CD4-positive, CD25-positive, alpha-beta regulatory T cell (primary cell): ENCODE measurements around the gene ANKRD11. TPM values are rescaled to one million over a fixed set of nuclear protein-coding genes. Genes with fewer than 3 reads are reported as not detected.
"Not testable (repeated sequence)": the region's sequence is repeated elsewhere in the genome, so short reads cannot be mapped to it uniquely, and the experiment has no call there.

Source experiments
- ATAC-seq, 2 donors: fragments of 150-1000 bp; cut with Tn5 transposase; one replicate each; pipeline ENCODE4 v1.10.0; 2021; ENCODE audit warnings: low read depth in 2 of 2, moderate number of reproducible peaks in 2 of 2, moderate library complexity in 1 of 2
- DNase-seq, 3 donors: peaks; one replicate each; pipeline versions ENCODE4 v3.0.0 to v3.0.0-alpha.2; 2012 to 2022; ENCODE audit warnings: mixed read lengths in 1 of 3
- H3K27ac ChIP-seq: one replicate; pipeline ENCODE4 v1.7.0; 2013; ENCODE audit warnings: mild to moderate bottlenecking, low read length; ENCODE audit not compliant: insufficient read depth, poor library complexity, severe bottlenecking
- H3K27me3 ChIP-seq: one replicate; pipeline ENCODE4 v1.7.0; 2013; ENCODE audit warnings: low read length; ENCODE audit not compliant: control insufficient read depth, insufficient read depth
- H3K36me3 ChIP-seq: one replicate; pipeline ENCODE4 v1.7.0; 2013; ENCODE audit warnings: mild to moderate bottlenecking, low read length, moderate library complexity; ENCODE audit not compliant: control insufficient read depth, insufficient read depth
- H3K4me1 ChIP-seq: 2 replicates; pipeline ENCODE4 v1.7.0; 2013; ENCODE audit warnings: mild to moderate bottlenecking, low read length; ENCODE audit not compliant: insufficient read depth, control insufficient read depth, poor library complexity, severe bottlenecking
- H3K4me3 ChIP-seq: one replicate; pipeline ENCODE4 v1.7.0; 2013; ENCODE audit warnings: low read depth, mild to moderate bottlenecking, low read length, moderate library complexity
- H3K9me3 ChIP-seq, 2 experiments: 1 replicate in 1 of 2; 2 replicates in 1 of 2; pipeline ENCODE4 v1.7.0; 2013; ENCODE audit warnings: low read length in 2 of 2, mild to moderate bottlenecking in 1 of 2, moderate library complexity in 1 of 2; ENCODE audit not compliant: control insufficient read depth in 2 of 2
- H3K27ac Mint-ChIP-seq, 3 donors: one replicate each; pipeline ENCODE4 v1.8.0; 2020 to 2022; ENCODE audit warnings: mild to moderate bottlenecking in 3 of 3, mixed read lengths in 3 of 3, moderate library complexity in 2 of 3
- H3K27me3 Mint-ChIP-seq: one replicate; pipeline ENCODE4 v1.8.0; 2022; ENCODE audit warnings: mild to moderate bottlenecking, mixed read lengths
- H3K36me3 Mint-ChIP-seq: one replicate; pipeline ENCODE4 v1.8.0; 2020; ENCODE audit warnings: mixed read lengths
- H3K4me1 Mint-ChIP-seq, 4 donors: one replicate each; pipeline ENCODE4 v1.8.0; 2020 to 2022; ENCODE audit warnings: mixed read lengths in 4 of 4, mild to moderate bottlenecking in 1 of 4
- H3K4me3 Mint-ChIP-seq, 4 donors: one replicate each; pipeline ENCODE4 v1.8.0; 2020 to 2022; ENCODE audit warnings: mild to moderate bottlenecking in 4 of 4, mixed read lengths in 4 of 4, moderate library complexity in 3 of 4
- H3K9me3 Mint-ChIP-seq, 7 donors: one replicate each; pipeline ENCODE4 v1.8.0; 2020 to 2022; ENCODE audit warnings: mixed read lengths in 7 of 7, mild to moderate bottlenecking in 3 of 7, moderate library complexity in 2 of 7
- polyA plus RNA-seq, 4 donors: library from polyadenylated mRNA; unstranded; fragments of 300-500 nt; fragmentation: Illumina TruSeq; gene quantifications; one replicate each; pipeline ENCODE4 v1.2.3, GENCODE V29; 2021
- total RNA-seq: library from RNA; stranded (reverse); gene quantifications from one replicate; pipeline ENCODE4 v1.2.3, GENCODE V29; 2022

ANKRD11 gene
- total and polyA plus RNA-seq, 5 donors from 2014 or later: 8.7 to 323 (median 18.6) TPM

DNA sequence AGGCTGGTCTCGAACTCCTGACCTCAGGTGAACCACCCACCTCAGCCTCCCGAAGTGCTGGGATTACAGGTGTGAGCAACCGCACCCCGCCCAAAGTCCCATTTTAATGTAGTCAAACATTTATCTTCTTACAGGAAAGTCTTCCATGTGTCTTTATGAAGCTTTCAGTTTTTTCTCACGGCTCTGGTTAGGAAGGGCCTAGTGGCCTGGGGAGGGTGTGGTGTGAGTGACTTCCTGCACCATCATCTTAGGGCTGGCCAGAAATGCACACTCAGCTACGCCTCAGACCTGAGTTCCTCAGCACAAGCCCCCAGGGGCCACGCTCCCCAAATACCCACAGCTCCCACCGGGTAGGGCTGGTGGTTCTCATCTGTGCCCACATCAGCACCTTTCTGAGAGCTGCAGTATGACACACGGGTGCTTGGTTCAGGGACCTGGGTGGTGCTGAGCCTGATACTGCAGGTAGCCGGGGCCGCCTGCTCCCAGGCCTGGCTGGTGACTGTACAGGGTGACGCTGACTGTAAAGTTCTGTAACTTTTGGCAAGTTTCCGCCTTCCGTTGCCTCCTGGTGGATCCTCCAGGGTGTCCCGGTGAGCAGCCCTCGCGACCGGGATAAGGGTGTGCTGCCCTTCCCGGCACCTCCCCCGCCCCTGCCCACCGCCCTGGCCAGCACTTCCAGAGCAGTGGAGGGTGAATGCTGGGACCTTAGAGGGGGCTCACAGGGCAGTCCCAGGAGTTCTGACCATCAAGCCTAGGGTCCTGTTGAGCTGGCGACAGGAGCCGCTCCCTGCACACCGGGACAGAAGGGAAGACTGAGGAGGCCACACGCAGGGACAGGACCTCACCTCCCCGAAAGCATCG, 220.3 kb downstream of the ANKRD11 start:
- Histone ChIP-seq H3K4me1 (no peaks in the 10 kb centered on the region), H3K27me3 (no peaks in the 10 kb centered on the region), H3K9me3 (no peaks in the 10 kb centered on the region), H3K27ac (no peak overlapping the region), H3K4me3 (no peak overlapping the region), H3K36me3 (peaks cover 70% of the 10 kb centered on the region)
- DNase-seq: no peak
- peaks cover 0 to 4% (median 0%) of the 10 kb centered on the region in 7 donors for H3K9me3 Mint-ChIP-seq
- ATAC-seq: no peak
- no peak overlapping the region for H3K4me3 Mint-ChIP-seq
- H3K36me3 Mint-ChIP-seq: peaks cover 29% of the 10 kb centered on the region
- H3K27me3 Mint-ChIP-seq: no peaks in the 10 kb centered on the region
- H3K27ac Mint-ChIP-seq: no peak overlapping the region
- peaks cover 0 to 3% (median under 1%) of the 10 kb centered on the region in 4 donors for H3K4me1 Mint-ChIP-seq

DNA sequence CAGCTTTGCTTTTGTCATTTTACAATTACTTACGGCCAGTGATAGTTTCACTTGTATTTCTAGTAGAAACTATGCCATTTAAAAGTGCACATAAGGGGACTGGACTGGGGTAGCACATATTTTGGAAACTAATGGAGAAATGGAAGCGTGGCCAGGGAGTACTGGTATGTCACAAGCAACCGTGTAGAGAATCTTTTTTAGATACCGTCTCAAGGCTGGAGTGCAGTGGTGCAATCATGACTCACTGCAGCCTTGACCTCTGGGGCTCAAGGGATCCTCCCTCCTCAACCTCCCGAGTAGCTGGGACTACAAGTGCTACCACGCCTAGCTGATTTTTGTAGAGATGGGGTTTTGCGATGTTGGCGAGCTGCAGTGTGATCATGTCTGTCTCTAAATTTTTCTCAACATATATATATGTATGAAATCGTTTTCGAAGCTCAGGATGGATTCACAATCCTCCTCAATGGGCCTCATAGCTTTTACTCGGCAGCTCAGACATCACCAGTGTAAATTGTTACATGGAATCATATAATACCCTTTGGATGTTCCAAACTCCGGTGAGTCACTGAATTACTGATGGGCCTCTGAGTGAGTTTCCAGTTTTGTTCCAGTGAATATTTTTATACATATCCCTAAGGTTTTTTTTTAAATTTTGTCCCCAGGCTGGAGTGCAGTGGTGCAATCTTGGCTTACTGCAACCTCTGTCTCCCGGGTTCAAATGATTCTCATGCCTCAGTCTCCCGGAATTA, 221.2 kb downstream of the ANKRD11 start:
- H3K4me1 ChIP-seq: no peaks in the 10 kb centered on the region
- Mint-ChIP-seq H3K4me1 (peaks cover 0 to 3% (median under 1%) of the 10 kb centered on the region in 4 donors), H3K27me3 (no peaks in the 10 kb centered on the region), H3K9me3 (peaks cover 0 to 5% (median 0%) of the 10 kb centered on the region in 7 donors), H3K27ac (no peak overlapping the region), H3K36me3 (peaks cover 29% of the 10 kb centered on the region), H3K4me3 (no peak overlapping the region)
- no peak overlapping the region for H3K4me3 ChIP-seq
- ATAC-seq (no peak), DNase-seq (no peak)
- H3K27me3 ChIP-seq: no peaks in the 10 kb centered on the region
- H3K27ac ChIP-seq: no peak overlapping the region
- H3K9me3 ChIP-seq: no peaks in the 10 kb centered on the region
- peaks cover 61% of the 10 kb centered on the region for H3K36me3 ChIP-seq

DNA sequence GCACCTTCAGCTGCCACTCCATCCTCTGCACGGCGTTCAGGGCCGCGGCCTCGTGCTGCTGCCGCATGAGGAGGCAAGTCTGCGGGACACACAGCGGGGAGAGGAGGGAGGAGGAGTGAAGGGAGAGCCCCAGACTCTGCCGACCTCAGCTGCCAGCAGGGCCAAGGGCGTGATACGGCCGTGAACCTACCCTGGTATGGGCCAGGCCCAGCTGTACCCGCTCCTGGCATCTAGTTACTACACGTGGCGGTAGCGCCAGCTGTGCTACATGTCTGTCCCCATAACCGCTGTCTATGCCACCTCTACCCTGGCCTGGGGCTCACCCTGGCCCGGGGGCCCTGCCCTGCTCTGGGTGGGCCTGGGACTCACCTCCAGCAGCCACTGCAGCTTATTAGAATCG, 221.8 kb downstream of the ANKRD11 start:
- peaks cover 56% of the 10 kb centered on the region for H3K36me3 ChIP-seq
- H3K27me3 ChIP-seq: no peaks in the 10 kb centered on the region
- H3K9me3 Mint-ChIP-seq: peaks cover 0 to 5% (median 0%) of the 10 kb centered on the region in 7 donors
- ATAC-seq (no peak), DNase-seq (no peak)
- H3K36me3 Mint-ChIP-seq: peaks cover 26% of the 10 kb centered on the region
- peaks cover 0 to 2% (median under 1%) of the 10 kb centered on the region in 4 donors for H3K4me1 Mint-ChIP-seq
- H3K27ac ChIP-seq: no peak overlapping the region
- H3K4me1 ChIP-seq: no peaks in the 10 kb centered on the region
- H3K27me3 Mint-ChIP-seq: no peaks in the 10 kb centered on the region
- H3K4me3 Mint-ChIP-seq: no peak overlapping the region
- no peaks in the 10 kb centered on the region for H3K9me3 ChIP-seq
- no peak overlapping the region for H3K4me3 ChIP-seq
- no peak overlapping the region for H3K27ac Mint-ChIP-seq

DNA sequence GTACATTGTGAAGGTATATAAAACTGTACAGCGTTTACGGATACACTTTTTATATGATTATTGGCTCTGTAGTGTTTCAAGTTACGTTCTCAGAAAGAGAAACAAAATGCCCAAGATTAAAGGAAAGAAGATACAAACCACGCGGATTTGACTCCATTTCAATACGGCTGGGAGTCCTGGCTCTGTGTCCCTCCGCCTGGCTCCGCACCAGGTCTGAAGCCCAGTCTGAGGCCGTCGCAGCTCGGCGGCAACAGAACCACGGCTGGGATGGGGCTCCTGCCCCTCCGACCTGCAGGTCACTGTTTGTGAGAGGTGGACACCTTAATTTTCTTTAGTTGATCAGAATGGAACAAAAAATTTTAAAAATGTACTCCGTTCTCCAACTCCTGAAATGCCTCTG, 222.6 kb downstream of the ANKRD11 start:
- DNase-seq, H3K9me3 ChIP-seq, H3K27me3 ChIP-seq, H3K27ac ChIP-seq, H3K9me3 Mint-ChIP-seq, H3K27me3 Mint-ChIP-seq, H3K4me3 Mint-ChIP-seq, H3K4me1 Mint-ChIP-seq, H3K27ac Mint-ChIP-seq, ATAC-seq, H3K4me3 ChIP-seq, H3K4me1 ChIP-seq: not testable (repeated sequence)
- peaks cover 47% of the 10 kb centered on the region for H3K36me3 ChIP-seq
- peaks cover 18% of the 10 kb centered on the region for H3K36me3 Mint-ChIP-seq

DNA sequence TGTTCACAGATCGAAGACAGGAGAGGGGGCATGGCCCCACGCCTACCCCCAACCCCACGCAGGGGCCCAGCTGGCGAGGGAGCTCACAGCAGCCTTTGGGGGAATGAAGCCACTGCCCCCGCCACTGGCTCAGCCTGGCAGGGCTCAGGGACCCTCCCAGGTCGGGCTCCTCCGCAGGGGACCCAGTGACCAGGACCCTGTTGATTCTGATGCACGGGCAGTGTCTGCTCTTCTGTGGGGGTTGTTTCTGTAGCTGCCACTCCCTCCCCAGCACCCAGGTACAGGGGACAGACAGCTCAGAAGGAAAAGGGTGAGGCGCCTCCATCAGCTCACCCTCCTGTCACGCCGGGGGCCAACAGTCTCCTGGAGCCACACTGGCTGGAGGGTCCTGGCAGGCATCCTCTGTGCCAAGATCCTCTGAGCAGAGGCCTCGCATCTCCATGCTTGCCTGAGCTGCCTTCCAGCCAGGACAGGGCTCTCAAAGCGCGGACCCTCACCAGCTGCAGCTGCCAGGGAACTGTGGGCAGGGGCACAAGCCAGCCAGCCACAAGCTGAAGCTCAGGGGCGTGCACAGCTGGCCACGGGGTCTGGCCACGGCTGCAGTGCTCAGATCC, 223.7 kb downstream of the ANKRD11 start:
- no peaks in the 10 kb centered on the region for H3K27me3 Mint-ChIP-seq
- no peak overlapping the region for H3K27ac ChIP-seq
- no peak overlapping the region for H3K4me3 Mint-ChIP-seq
- ATAC-seq: no peak
- peaks cover 0 to 2% (median under 1%) of the 10 kb centered on the region in 4 donors for H3K4me1 Mint-ChIP-seq
- H3K4me3 ChIP-seq: no peak overlapping the region
- no peak for DNase-seq
- H3K36me3 ChIP-seq: peaks cover 38% of the 10 kb centered on the region
- no peaks in the 10 kb centered on the region for H3K27me3 ChIP-seq
- H3K27ac Mint-ChIP-seq: no peak overlapping the region
- no peaks in the 10 kb centered on the region for H3K4me1 ChIP-seq
- H3K9me3 ChIP-seq: no peaks in the 10 kb centered on the region
- peaks cover 0 to 4% (median 0%) of the 10 kb centered on the region in 7 donors for H3K9me3 Mint-ChIP-seq
- peaks cover 9% of the 10 kb centered on the region for H3K36me3 Mint-ChIP-seq

DNA sequence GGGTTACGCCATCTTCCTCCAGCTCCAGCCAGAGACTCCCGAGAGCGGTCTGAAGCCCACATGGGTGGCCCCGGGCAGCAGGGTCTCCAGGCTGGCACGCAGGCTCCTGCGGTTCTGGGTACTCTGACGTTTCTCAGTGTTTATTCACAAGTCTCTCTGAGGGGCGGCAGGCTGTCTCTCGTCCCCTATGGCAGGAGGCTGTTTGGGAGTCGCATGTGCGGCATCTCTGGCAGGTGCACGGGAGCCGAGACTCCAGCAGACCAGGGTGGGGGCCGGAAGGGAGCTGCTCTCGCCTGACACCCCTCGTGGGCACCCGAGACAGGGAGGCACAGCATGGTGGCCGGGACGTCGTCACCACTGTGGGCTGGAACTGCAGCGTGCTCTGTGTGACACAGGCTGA, 224.7 kb downstream of the ANKRD11 start:
- H3K27ac Mint-ChIP-seq: no peak overlapping the region
- no peaks in the 10 kb centered on the region for H3K27me3 ChIP-seq
- peaks cover 0 to 4% (median 0%) of the 10 kb centered on the region in 7 donors for H3K9me3 Mint-ChIP-seq
- H3K4me3 Mint-ChIP-seq: no peak overlapping the region
- no peaks in the 10 kb centered on the region for H3K9me3 ChIP-seq
- DNase-seq (no peak), ATAC-seq (no peak)
- H3K27me3 Mint-ChIP-seq: no peaks in the 10 kb centered on the region
- peaks cover 29% of the 10 kb centered on the region for H3K36me3 ChIP-seq
- no peak overlapping the region for H3K27ac ChIP-seq
- H3K4me3 ChIP-seq: no peak overlapping the region
- peaks cover 0 to 6% (median 4%) of the 10 kb centered on the region in 4 donors for H3K4me1 Mint-ChIP-seq
- no peaks in the 10 kb centered on the region for H3K4me1 ChIP-seq
- peaks cover 5% of the 10 kb centered on the region for H3K36me3 Mint-ChIP-seq

DNA sequence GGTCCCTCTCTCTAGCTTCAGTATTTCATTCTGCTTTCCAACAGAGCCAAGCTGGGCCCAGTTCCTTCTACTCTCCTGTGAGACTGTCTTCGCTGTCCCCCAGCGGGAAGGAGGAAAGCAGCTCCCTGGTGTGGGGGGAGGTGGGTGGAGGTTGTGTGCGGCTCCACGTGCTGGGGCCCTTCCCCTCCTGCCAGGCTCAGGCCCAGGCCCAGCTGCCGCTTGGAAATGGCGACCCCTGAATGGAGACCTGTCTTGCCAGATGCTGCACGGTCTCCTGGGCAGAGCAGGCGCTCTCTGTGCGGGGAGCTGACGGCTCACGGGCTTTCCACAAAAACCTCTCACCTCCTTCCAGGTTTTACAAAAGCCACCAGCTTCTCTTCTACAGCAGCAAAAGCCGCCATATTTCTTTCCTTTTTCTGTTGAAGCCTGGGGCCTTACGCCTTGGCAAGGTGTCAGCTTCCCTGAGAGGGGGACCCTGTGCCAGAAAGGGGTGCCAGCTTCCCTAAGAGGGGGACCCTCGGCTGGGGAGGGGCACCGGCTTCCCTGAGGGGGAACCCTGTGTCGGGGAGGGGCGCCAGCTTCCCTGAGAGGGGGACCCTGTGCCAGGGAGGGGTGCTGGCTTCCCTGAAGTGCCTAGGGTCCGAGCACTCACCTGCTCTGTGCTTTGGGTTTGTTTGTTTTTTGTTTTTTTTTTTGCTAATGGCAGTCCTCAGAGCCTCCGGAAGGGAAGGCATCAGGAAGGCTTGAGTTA, 225.4 kb downstream of the ANKRD11 start:
- peaks cover 0 to 4% (median 0%) of the 10 kb centered on the region in 7 donors for H3K9me3 Mint-ChIP-seq
- peak overlapping the region in 1 of 4 donors; percentile 21 for H3K4me3 Mint-ChIP-seq
- H3K27ac Mint-ChIP-seq: no peak overlapping the region
- no peaks in the 10 kb centered on the region for H3K27me3 Mint-ChIP-seq
- ATAC-seq: no peak
- Histone ChIP-seq H3K9me3 (no peaks in the 10 kb centered on the region), H3K27me3 (no peaks in the 10 kb centered on the region), H3K36me3 (peaks cover 22% of the 10 kb centered on the region), H3K27ac (no peak overlapping the region), H3K4me1 (no peaks in the 10 kb centered on the region), H3K4me3 (no peak overlapping the region)
- H3K4me1 Mint-ChIP-seq: peaks cover 0 to 6% (median 4%) of the 10 kb centered on the region in 4 donors
- peaks cover 5% of the 10 kb centered on the region for H3K36me3 Mint-ChIP-seq
- no peak for DNase-seq
